Prostate gland (tissue), 2 donors: ENCODE results near the gene PFDN6. TPM values are rescaled to one million over a fixed set of nuclear protein-coding genes. Genes with fewer than 3 reads are reported as not detected.

Experiments
- DNase-seq: peaks from one replicate; pipeline ENCODE4 v3.0.0-alpha.2; 2019; ENCODE audit warnings: low spot score
- H3K27ac ChIP-seq, 2 donors: fragments of 200-600 bp; sonication (generic); 2 replicates each; pipeline ENCODE4 v1.5.1; 2017 to 2019
- H3K27me3 ChIP-seq: fragments of 200-600 bp; sonication (generic); replicated peaks from 2 replicates; pipeline ENCODE4 v1.5.1; 2019; ENCODE audit not compliant: insufficient read depth
- H3K36me3 ChIP-seq, 2 donors: fragments of 200-600 bp; sonication (generic); 1 replicate in 1 of 2; 2 replicates in 1 of 2; pipeline versions ENCODE4 v1.5.1 to v1.8.1; 2017 to 2019
- H3K4me1 ChIP-seq: fragments of 200-600 bp; sonication (generic); replicated peaks from 2 replicates; pipeline ENCODE4 v1.5.1; 2019
- H3K4me3 ChIP-seq, 2 donors: fragments of 200-600 bp; sonication (generic); 2 replicates each; pipeline ENCODE4 v1.5.1; 2017 to 2019
- H3K9me3 ChIP-seq: fragments of 200-600 bp; sonication (generic); 2 replicates; pipeline ENCODE4 v1.5.1; 2017
- POLR2A ChIP-seq: fragments of 450-650 bp; IDR thresholded peaks from one replicate; pipeline ENCODE4 v1.6.1; 2016; ENCODE audit warnings: antibody characterized with exemption, mild to moderate bottlenecking
- POLR2AphosphoS5 ChIP-seq: sonication (generic); formaldehyde crosslinking; IDR thresholded peaks from one replicate; pipeline ENCODE4 v1.6.1; 2017; ENCODE audit warnings: antibody characterized with exemption
- WGBS: methylation state at CpG from one replicate; pipeline ENCODE4 v1.1.5; 2018; 5-methylcytosine and 5-hydroxymethylcytosine counted together
- intact Hi-C: fragments of 100-400 bp; cut with DNase I; formaldehyde crosslinking; loops from one replicate; pipeline ENCODE4 v1.14.2; 2022
- total RNA-seq, 2 donors: library from RNA; depleted of rRNA; stranded (reverse); fragments of >200 nt; gene quantifications; one replicate each; pipeline ENCODE4 v1.1.0, GENCODE V29; 2016
- TF ChIP-seq, protein P1 (sequence below), 4 experiments: fragments of 200-600 bp in 2 of 4; fragments of 450-650 bp in 2 of 4; sonication (generic) in 2 of 4; IDR thresholded peaks; 1 replicate in 3 of 4; 2 replicates in 1 of 4; pipeline ENCODE4 v1.5.1; 2016 to 2019; ENCODE audit warnings: antibody characterized with exemption in 4 of 4, mild to moderate bottlenecking in 2 of 4, moderate library complexity in 2 of 4

PFDN6 gene
- 10 to 100 TPM; 24.1 to 59.7 TPM for total RNA-seq

DNA sequence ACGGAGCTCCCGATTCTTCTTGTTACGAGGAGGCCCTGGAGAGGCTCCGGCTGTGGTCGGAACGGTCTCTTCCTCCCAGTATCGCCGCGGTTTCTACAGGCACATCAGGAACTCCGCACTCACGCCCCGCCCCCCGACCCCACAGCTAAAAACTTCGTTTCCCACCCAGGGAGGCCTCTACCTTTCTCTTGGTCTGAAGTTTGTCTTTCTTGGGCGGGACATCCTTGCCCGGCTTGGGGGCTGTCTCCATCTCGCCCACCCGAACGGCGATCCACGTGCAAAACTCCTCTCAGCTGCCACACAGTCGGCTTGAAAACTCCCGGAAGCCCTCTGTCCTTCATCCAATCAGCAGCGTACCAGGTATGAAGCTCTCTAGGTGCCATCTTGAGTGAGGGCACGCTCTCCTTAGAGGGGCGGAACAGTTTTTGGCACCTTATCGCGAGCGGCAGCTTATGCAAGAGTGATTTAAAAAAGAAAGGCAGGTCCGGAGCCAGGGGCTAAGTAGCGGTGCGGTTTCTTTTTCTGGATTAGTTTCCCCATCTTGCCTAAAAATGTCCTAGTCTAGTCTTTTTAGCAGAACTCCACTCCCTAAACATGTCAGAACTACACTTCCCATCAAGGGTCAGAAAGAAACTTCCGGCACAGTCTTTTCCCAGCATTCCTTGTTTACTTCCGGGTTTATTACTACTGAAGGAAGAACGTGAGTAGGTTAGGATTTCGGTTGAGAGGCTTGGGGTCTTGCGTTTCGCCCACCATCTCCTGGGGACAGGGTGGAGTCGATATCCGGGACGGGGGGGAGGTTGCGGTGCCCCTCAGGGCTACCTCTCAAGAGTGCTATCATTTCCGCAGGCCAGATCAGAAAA is at the start of gene PFDN6, which contains the start of gene WDR46:
PFDN6 (plus strand) TSS at position 681 of the 863 bp plus-strand sequence. CDS start 256 bp downstream, outside the sequence.
WDR46 (minus strand) TSS at position 319 of the 863 bp plus-strand sequence; CDS start at position 250, 69 bp downstream.
- Histone ChIP-seq H3K4me3 (peak within 1 kb of the TSS; percentile 66), H3K4me1 (peaks cover 11% of the 10 kb centered on the region), H3K27me3 (no peaks in the 10 kb centered on the region), H3K9me3 (no peaks in the 10 kb centered on the region), H3K27ac (peak within 1 kb of the TSS; percentile 83 to 88), H3K36me3 (no peaks in the 10 kb centered on the region)
- intact Hi-C loops: no loop called here
- peak; percentile 87 for DNase-seq
- TF ChIP-seq POLR2AphosphoS5 (peak; percentile 96), POLR2A (no peak)
- TF ChIP-seq, protein P1, sequence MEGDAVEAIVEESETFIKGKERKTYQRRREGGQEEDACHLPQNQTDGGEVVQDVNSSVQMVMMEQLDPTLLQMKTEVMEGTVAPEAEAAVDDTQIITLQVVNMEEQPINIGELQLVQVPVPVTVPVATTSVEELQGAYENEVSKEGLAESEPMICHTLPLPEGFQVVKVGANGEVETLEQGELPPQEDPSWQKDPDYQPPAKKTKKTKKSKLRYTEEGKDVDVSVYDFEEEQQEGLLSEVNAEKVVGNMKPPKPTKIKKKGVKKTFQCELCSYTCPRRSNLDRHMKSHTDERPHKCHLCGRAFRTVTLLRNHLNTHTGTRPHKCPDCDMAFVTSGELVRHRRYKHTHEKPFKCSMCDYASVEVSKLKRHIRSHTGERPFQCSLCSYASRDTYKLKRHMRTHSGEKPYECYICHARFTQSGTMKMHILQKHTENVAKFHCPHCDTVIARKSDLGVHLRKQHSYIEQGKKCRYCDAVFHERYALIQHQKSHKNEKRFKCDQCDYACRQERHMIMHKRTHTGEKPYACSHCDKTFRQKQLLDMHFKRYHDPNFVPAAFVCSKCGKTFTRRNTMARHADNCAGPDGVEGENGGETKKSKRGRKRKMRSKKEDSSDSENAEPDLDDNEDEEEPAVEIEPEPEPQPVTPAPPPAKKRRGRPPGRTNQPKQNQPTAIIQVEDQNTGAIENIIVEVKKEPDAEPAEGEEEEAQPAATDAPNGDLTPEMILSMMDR (IDR thresholded peaks at IDR 0.05): no peak
- WGBS: under 1% methylated on average over 43 of the region's 43 CpGs

DNA sequence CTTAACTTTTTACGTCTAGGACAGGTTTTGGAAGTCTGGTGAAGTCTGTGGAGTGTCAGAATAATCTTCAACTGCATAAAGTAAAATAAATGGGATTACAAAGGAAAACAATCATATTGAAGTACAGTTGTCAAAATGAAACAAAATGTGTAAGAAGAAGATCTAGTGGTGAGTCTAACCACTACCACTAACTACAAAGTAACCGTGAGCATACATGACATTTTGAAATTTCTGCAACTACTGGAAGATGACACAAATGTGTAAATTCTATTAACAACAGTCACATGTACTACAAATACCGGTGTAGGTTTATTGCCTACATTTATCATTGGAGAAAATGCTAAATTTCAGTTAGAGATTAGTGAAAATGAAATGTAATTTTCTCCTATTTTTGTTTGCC is 47.4 kb upstream of the PFDN6 start:
- DNase-seq: no peak
- no peaks in the 10 kb centered on the region for H3K4me1 ChIP-seq
- WGBS: 53% methylated on average over 3 of the region's 3 CpGs
- H3K9me3 ChIP-seq: no peaks in the 10 kb centered on the region
- peaks cover 2% of the 10 kb centered on the region for H3K27me3 ChIP-seq
- TF ChIP-seq, protein P1 (IDR thresholded peaks at IDR 0.05): no peak
- no peak for TF ChIP-seq POLR2A
- no peak for TF ChIP-seq POLR2AphosphoS5
- H3K27ac ChIP-seq: no peak overlapping the region
- H3K4me3 ChIP-seq: no peak overlapping the region
- intact Hi-C loops: loop anchor here (10.0 kb wide), 1 partner anchor 117 kb away; no protein-coding TSS in a partner anchor
- H3K36me3 ChIP-seq: no peaks in the 10 kb centered on the region

DNA sequence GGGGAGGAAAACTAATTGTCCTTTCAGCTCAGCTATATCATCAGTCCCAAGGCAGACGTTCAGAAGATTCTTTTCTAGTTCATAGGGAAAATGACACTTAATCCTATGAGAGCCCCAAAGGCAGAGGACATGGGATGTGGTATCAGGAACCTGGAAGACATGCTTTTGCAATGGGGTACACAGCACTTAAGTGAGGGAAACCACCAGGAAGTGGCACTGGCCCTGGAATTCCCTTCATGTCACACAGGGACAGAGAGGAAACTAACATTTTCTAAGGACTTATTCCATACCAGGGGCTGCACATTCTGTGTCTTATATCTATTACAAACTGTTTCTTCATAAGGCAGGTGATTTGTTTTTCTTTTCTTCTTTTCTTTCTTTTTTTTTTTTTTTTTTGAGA is 45.9 kb upstream of the PFDN6 start:
- Histone ChIP-seq H3K4me1 (no peaks in the 10 kb centered on the region), H3K4me3 (no peak overlapping the region), H3K27me3 (peaks cover 2% of the 10 kb centered on the region), H3K9me3 (no peaks in the 10 kb centered on the region), H3K36me3 (no peaks in the 10 kb centered on the region), H3K27ac (no peak overlapping the region)
- TF ChIP-seq POLR2A (no peak), POLR2AphosphoS5 (no peak)
- TF ChIP-seq, protein P1 (IDR thresholded peaks at IDR 0.05): no peak
- intact Hi-C loops: loop anchor here (10.0 kb wide), 1 partner anchor 119 kb away; no protein-coding TSS in a partner anchor
- WGBS: 44% methylated on average over 1 of the region's 1 CpG
- no peak for DNase-seq

DNA sequence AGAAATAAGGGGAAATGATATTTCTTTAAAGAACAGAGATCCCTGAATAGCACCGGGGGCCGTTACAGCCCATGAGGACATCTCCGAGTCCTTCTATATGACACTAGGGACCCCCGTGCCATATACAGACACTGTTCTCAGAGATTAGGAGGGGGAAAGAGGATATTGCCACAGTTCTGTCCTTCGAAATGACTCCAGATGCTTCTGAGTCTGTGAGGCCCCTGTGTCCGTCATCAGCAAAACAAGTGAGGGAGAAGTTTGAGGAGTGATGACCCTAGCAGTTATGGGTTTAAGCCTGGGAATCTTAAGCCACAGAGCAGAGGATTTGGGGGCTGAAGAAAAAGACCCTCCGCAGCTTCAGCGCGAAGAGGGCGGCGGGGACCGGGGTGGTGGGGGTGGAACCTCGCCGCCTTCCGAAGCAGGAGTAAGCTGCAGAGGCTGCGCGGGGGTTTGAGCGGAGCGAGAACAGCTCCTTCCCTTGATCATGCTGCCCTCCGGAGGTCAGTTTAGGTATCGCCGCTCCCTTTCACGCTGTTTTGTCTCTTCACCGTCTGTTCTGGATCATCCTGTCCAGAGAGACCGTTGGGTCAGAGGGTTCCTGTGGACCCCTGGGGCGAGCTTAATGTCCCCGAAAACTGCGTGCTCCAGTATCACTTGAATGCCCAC is 41.3 kb upstream of the PFDN6 start:
- intact Hi-C loops: loop anchor here (1.0 to 10.0 kb wide), 4 partner anchors 47 to 233 kb away; partner anchors contain the start of genes RXRB and SLC39A7
- WGBS: 1% methylated on average over 28 of the region's 28 CpGs
- TF ChIP-seq POLR2A (no peak), POLR2AphosphoS5 (peak; percentile 71)
- TF ChIP-seq, protein P1 (IDR thresholded peaks at IDR 0.05): peak; percentile 89 to 98 (median 94)
- H3K9me3 ChIP-seq: no peaks in the 10 kb centered on the region
- no peaks in the 10 kb centered on the region for H3K27me3 ChIP-seq
- H3K4me3 ChIP-seq: peak overlapping the region; percentile 41 to 44
- H3K36me3 ChIP-seq: no peaks in the 10 kb centered on the region
- H3K27ac ChIP-seq: peak overlapping the region; percentile 88 to 91
- DNase-seq: peak; percentile 88
- no peaks in the 10 kb centered on the region for H3K4me1 ChIP-seq
